Liver (tissue), 3 donors: Measurements from ENCODE around the gene ANKRD13B.

ENCODE experiments used
- FOXA1 ChIP-seq: IDR thresholded peaks from 2 replicates; pipeline ENCODE4 v1.6.1; 2016; ENCODE audit warnings: antibody characterized with exemption
- GABPA ChIP-seq, 2 donors: IDR thresholded peaks in 1 of 2; conservative IDR thresholded peaks in 1 of 2; 2 replicates each; pipeline ENCODE4 v1.6.1; 2016; ENCODE audit warnings: antibody characterized with exemption in 2 of 2, mild to moderate bottlenecking in 1 of 2, moderate library complexity in 1 of 2
- HNF4G ChIP-seq: IDR thresholded peaks from 2 replicates; pipeline ENCODE4 v1.6.1; 2016; ENCODE audit warnings: antibody characterized with exemption
- JUND ChIP-seq, 2 donors: IDR thresholded peaks; 2 replicates each; pipeline ENCODE4 v1.6.1; 2016; ENCODE audit warnings: antibody characterized with exemption in 2 of 2
- RAD21 ChIP-seq, 2 donors: IDR thresholded peaks; 2 replicates each; pipeline ENCODE4 v1.6.1; 2016; ENCODE audit warnings: antibody characterized with exemption in 2 of 2, mild to moderate bottlenecking in 2 of 2
- RXRA ChIP-seq, 2 donors: IDR thresholded peaks; 2 replicates each; pipeline ENCODE4 v1.6.1; 2017 to 2018; ENCODE audit warnings: antibody characterized with exemption in 2 of 2, mild to moderate bottlenecking in 1 of 2
- SP1 ChIP-seq: IDR thresholded peaks from 2 replicates; pipeline ENCODE4 v1.6.1; 2018; ENCODE audit warnings: antibody characterized with exemption, mild to moderate bottlenecking
- TAF1 ChIP-seq: conservative IDR thresholded peaks from 2 replicates; pipeline ENCODE4 v1.6.1; 2016; ENCODE audit warnings: antibody characterized with exemption, mild to moderate bottlenecking
- YY1 ChIP-seq: IDR thresholded peaks from 2 replicates; pipeline ENCODE4 v1.6.1; 2016; ENCODE audit warnings: antibody characterized with exemption, mild to moderate bottlenecking
- TF ChIP-seq, protein P1 (sequence below): IDR thresholded peaks from 2 replicates; pipeline ENCODE4 v1.6.1; 2016; ENCODE audit warnings: antibody characterized with exemption
- TF ChIP-seq, protein P2 (sequence below): fragments of 150-350 bp; IDR thresholded peaks from 2 replicates; pipeline ENCODE4 v1.5.1; 2017; ENCODE audit warnings: improper control_type of control experiment, low read depth, low read length; ENCODE audit not compliant: missing input control
- TF ChIP-seq, protein P3 (sequence below): IDR thresholded peaks from 2 replicates; pipeline ENCODE4 v1.6.1; 2016; ENCODE audit warnings: antibody characterized with exemption
- TF ChIP-seq, protein P4 (sequence below): IDR thresholded peaks from 2 replicates; pipeline ENCODE4 v1.6.1; 2016; ENCODE audit warnings: antibody characterized with exemption, mild to moderate bottlenecking
- donor health status: healthy.
- donor health status: healthy.

DNA sequence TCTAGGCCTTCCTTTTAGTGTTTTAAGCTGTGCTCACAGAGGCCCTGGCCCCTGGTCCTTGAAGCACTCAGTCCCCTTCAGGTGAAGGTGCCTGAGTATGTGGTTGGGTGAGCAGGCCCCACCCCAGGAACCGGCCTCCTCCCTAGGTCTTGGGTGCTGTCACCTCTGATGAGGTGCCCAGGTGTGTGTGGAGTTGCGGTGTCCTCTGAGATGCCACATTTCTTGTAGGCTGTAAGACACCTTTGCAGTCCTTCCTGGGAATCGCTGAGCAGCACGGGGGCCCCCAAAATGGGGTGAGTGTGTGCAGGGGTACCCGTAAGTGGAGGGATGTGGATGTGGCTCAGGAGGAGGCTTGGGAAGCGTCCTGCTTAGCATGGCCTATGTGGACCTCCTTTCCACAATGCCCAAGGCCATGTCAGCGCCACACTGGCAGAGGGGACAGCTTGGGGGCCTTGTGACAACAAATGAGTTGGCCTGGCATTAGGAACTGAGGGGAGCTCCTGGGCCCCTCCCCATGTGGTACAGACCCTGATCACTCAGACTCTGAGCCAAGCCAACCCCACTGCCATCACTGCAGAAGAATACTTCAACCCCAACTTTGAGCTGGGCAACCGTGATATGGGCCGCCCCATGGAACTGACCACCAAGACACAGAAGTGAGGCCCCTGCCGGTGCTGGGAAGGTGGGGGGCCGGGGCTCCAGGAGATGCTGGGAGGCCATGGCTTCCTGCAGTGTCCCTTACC, 18.6 kb downstream of the ANKRD13B start:
- no peak for TF ChIP-seq YY1
- TF ChIP-seq, protein P1, sequence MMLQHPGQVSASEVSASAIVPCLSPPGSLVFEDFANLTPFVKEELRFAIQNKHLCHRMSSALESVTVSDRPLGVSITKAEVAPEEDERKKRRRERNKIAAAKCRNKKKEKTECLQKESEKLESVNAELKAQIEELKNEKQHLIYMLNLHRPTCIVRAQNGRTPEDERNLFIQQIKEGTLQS: no peak
- TF ChIP-seq, protein P2, sequence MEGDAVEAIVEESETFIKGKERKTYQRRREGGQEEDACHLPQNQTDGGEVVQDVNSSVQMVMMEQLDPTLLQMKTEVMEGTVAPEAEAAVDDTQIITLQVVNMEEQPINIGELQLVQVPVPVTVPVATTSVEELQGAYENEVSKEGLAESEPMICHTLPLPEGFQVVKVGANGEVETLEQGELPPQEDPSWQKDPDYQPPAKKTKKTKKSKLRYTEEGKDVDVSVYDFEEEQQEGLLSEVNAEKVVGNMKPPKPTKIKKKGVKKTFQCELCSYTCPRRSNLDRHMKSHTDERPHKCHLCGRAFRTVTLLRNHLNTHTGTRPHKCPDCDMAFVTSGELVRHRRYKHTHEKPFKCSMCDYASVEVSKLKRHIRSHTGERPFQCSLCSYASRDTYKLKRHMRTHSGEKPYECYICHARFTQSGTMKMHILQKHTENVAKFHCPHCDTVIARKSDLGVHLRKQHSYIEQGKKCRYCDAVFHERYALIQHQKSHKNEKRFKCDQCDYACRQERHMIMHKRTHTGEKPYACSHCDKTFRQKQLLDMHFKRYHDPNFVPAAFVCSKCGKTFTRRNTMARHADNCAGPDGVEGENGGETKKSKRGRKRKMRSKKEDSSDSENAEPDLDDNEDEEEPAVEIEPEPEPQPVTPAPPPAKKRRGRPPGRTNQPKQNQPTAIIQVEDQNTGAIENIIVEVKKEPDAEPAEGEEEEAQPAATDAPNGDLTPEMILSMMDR: no peak
- no peak for TF ChIP-seq RAD21 (IDR thresholded peaks at IDR 0.05)
- TF ChIP-seq, protein P3, sequence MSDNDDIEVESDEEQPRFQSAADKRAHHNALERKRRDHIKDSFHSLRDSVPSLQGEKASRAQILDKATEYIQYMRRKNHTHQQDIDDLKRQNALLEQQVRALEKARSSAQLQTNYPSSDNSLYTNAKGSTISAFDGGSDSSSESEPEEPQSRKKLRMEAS: no peak
- no peak for TF ChIP-seq GABPA (IDR thresholded peaks at IDR 0.05 in 1 of 2, conservative IDR thresholded peaks at IDR 0.05 in 1 of 2)
- TF ChIP-seq, protein P4, sequence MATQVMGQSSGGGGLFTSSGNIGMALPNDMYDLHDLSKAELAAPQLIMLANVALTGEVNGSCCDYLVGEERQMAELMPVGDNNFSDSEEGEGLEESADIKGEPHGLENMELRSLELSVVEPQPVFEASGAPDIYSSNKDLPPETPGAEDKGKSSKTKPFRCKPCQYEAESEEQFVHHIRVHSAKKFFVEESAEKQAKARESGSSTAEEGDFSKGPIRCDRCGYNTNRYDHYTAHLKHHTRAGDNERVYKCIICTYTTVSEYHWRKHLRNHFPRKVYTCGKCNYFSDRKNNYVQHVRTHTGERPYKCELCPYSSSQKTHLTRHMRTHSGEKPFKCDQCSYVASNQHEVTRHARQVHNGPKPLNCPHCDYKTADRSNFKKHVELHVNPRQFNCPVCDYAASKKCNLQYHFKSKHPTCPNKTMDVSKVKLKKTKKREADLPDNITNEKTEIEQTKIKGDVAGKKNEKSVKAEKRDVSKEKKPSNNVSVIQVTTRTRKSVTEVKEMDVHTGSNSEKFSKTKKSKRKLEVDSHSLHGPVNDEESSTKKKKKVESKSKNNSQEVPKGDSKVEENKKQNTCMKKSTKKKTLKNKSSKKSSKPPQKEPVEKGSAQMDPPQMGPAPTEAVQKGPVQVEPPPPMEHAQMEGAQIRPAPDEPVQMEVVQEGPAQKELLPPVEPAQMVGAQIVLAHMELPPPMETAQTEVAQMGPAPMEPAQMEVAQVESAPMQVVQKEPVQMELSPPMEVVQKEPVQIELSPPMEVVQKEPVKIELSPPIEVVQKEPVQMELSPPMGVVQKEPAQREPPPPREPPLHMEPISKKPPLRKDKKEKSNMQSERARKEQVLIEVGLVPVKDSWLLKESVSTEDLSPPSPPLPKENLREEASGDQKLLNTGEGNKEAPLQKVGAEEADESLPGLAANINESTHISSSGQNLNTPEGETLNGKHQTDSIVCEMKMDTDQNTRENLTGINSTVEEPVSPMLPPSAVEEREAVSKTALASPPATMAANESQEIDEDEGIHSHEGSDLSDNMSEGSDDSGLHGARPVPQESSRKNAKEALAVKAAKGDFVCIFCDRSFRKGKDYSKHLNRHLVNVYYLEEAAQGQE: no peak
- TF ChIP-seq FOXA1: no peak
- no peak for TF ChIP-seq SP1
- no peak for TF ChIP-seq TAF1
- no peak for TF ChIP-seq HNF4G
- no peak for TF ChIP-seq JUND (IDR thresholded peaks at IDR 0.05)
- TF ChIP-seq RXRA (IDR thresholded peaks at IDR 0.05): no peak
